ENCODE data around the gene ZBTB12.
A peak's percentile ranks its signal among the peaks of the same experiment; 100 is the strongest.
"Not testable (repeated sequence)": the region's sequence is repeated elsewhere in the genome, so short reads cannot be mapped to it uniquely, and the experiment has no call there.

The ZBTB12 gene

GRCh38 chr6:31871046-31871659, 30.7 kb downstream of the ZBTB12 start:
- no peak for DNase-seq

GRCh38 chr6:31870385-31870921, 31.4 kb downstream of the ZBTB12 start:
- DNase-seq = no peak

- no peak for DNase-seq
Measured at GRCh38 chr6:31869343-31869742, 32.5 kb downstream of the ZBTB12 start.

DNA sequence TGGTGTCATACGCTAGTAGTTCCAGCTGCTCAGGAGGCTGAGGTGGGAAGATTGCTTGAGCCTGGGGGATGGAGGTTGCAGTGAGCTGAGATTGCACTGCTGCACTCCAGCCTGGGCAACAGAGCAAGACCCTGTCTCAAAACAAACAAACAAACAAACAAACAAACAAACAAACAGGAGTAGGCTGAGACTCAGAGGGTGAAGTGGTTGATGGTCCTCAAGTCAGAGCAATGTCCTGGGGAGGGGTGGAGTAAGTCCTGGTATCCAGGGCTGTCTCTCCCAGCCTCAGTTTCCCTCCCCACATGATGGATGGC, 33.3 kb downstream of the ZBTB12 start:
- not testable (repeated sequence) for DNase-seq

- DNase-seq = no peak
Measured at GRCh38 chr6:31865205-31866118, 36.4 kb downstream of the ZBTB12 start.

- DNase-seq = no peak
Measured at GRCh38 chr6:31864818-31865204, 37.1 kb downstream of the ZBTB12 start.

- DNase-seq = not testable (repeated sequence)
Measured at GRCh38 chr6:31864123-31864562, 37.7 kb downstream of the ZBTB12 start.

DNA sequence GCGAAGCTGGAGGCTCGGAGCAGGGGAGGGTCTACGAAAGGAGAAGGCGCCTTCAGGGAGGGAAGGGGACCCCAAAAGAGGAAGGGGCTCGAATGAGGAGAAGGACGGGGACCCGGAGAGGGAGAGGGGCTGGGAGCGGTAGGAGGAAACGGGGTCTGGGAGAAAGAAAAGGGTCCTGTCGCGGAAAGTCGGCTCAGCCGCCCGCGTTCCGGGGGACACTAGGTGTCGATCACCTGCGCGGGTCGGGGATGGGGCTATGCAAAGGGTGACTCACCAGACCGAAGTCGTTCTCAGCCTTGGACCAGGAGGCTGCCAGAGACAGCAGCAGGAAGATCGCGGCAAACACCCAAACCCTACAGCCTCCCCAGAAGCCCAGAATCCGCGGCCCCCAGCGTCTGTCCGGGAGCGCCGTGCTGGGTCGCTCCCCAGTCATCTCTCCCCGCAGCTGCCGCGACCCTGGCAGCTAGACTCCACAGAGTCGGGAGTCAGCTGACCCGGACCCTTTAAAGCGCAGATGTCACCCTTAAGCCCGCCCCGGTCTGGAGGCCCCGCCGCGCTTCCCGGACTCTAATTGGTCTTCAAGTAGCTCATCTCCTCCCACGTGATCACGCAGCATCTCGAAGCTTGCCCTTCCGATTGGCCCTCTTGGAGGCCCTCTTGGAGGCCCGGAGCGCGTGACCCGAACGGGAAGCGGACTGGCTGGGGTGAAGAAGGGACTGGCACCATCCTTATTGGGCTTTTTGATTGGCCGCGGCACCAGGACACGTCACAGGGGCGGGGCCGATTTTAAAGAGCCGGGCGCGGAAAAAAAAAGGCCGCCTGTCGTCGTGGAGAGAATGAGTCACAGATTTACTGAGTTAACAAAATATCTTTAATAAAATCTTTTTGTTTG, 39.3 kb downstream of the ZBTB12 start, which contains the start of gene NEU1:
Gene NEU1 (minus strand): TSS at position 478 of the 892 bp plus-strand sequence. CDS start 45 bp downstream, at position 433.
- peak; percentile 99 for DNase-seq

DNA sequence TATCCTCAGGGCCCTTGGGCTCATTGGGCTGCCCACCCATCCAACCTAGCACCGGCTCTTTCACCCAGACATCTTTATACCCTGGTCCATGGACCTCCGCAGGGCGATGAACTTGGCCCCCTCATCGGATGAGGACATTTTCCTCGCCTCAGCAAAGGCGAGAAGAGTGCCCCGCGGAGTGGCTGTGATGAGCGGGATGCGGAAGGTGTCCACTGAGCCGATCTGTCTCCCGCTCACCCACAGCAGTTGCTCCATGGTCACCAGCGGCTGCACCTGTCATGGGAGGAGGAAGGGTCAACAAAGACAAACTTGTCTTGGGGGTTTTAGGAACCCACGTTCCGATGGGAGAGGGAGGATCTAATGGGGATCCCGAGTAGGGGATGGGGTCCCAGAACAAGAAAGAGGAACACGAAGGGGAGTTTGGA, 40.0 kb downstream of the ZBTB12 start:
- DNase-seq = no peak

- no peak for DNase-seq
Measured at GRCh38 chr6:31861150-31861549, 40.7 kb downstream of the ZBTB12 start.

- no peak for DNase-seq
Measured at GRCh38 chr6:31860349-31860748, 41.5 kb downstream of the ZBTB12 start.

DNA sequence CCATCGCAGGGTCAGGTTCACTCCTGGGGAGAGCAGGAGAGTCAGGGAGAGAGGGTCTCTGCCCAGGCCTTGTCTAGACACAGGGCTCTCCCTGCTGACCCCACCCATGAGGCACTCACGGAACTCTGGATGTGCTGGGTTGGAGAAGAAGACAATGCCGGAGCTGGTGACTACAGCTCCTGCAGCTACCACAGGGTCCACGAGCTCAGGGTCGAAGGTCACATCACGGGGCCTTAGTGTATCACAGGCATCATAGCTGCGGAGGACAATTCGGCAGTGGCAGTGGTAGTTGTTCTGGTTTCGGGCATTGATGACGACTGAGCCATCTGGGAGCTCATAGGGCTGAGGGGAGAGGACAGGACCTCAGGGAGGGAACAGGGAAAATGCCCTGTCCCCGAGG, 42.0 kb downstream of the ZBTB12 start:
- DNase-seq = no peak

DNA sequence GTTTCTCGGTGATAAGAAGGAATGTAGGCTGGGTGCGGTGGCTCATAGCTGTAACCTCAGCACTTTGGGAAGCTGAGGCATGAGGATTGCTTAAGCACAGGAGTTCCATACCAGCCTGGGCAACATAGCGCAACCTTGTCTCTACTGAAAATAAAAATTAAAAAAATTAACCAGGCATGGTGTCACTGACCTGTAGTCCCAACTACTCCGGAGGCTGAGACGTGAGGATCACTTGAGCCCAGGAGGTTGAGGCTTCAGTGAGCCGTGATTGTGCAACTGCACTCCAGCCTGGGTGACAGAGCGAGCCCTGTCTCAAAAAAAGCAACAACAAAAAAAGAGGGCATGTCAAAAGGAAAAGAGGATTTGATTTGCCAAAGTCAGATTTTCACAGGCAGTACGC, 43.2 kb downstream of the ZBTB12 start:
- no peak for DNase-seq

- not testable (repeated sequence) for DNase-seq
Measured at GRCh38 chr6:31857774-31858173, 44.1 kb downstream of the ZBTB12 start.

GRCh38 chr6:31851980-31852718, 49.7 kb downstream of the ZBTB12 start:
- not testable (repeated sequence) for DNase-seq

DNA sequence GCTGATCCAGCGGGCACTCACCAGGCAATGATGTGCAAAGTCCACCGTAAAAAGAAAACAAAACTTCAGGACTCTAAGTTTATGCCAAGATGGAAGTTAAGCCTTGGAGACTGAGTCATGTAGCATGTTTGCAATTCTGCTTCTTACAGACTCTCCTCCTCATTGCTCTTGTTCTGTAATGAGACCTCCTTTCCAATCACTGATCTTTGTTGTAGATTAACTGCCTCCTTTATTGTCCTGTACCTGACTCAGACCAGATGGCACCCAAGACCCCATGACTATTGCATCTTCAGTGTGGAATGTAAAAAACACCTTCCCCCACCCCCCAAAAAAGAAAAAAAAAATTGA, 50.4 kb downstream of the ZBTB12 start:
- DNase-seq = no peak

DNA sequence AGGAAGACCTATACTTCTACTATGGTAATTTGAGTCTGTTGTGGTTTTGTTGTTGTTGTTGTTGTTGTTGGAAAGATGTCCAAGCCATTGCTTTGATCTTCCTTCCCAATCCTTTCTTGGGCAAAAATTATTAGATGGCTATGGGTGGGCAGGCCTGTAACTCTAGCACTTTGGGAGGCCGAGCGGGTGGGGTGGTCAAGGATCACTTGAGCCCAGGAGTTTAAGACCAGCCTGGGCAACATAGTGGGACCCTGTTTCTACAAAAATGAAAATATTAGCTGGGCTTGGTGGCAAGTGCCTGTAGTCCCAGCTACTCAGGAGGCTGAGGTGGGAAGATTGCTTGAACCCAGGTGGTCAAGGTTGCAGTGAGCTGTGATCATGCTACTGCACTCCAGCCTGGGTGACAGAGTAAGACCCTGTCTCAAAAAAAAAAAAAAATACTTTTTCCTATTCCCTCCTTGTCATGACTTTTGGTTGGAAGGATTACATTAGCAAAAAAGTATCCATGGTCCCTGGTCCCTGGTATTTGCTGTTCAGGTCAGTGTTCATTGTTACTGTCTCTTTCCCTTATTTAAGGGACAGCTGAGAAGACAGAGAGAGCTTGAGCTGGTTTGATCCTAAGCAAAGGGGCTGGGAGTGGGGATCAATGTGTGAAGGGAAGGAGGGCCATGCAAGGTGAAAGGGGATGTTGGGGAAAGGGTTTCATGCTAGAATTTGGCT, 51.0 kb downstream of the ZBTB12 start:
- no peak for DNase-seq
